Hepatocyte (in vitro differentiated cells): ENCODE results near the gene ZNF438. TPM values are rescaled to one million over a fixed set of nuclear protein-coding genes. Genes with fewer than 3 reads are reported as not detected.
"Not testable (repeated sequence)": the region's sequence is repeated elsewhere in the genome, so short reads cannot be mapped to it uniquely, and the experiment has no call there.

Source experiments
- DNase-seq: peaks from one replicate; pipeline ENCODE4 v3.0.0-alpha.2; 2016; ENCODE audit warnings: low spot score
- H2AFZ ChIP-seq: fragments of 200-600 bp; sonication (generic); 2 replicates; pipeline ENCODE4 v1.6.0; 2016; ENCODE audit warnings: antibody characterized with exemption, mild to moderate bottlenecking
- H3K27ac ChIP-seq: fragments of 200-600 bp; sonication (generic); 2 replicates; pipeline ENCODE4 v1.5.1; 2016; ENCODE audit warnings: mild to moderate bottlenecking
- H3K27me3 ChIP-seq: fragments of 200-600 bp; sonication (generic); 2 replicates; pipeline ENCODE4 v1.6.1; 2016
- H3K36me3 ChIP-seq: fragments of 200-600 bp; sonication (generic); replicated peaks from 2 replicates; pipeline ENCODE4 v1.5.1; 2016; ENCODE audit warnings: low read depth; ENCODE audit not compliant: insufficient read depth
- H3K4me1 ChIP-seq: fragments of 200-600 bp; sonication (generic); 2 replicates; pipeline ENCODE4 v1.5.1; 2016; ENCODE audit warnings: mild to moderate bottlenecking, moderate library complexity; ENCODE audit not compliant: insufficient read depth
- H3K4me2 ChIP-seq: fragments of 200-600 bp; sonication (generic); 2 replicates; pipeline ENCODE4 v1.6.0; 2016
- H3K4me3 ChIP-seq: fragments of 200-600 bp; sonication (generic); 2 replicates; pipeline ENCODE4 v1.5.1; 2016; ENCODE audit warnings: mild to moderate bottlenecking
- H3K79me2 ChIP-seq: fragments of 200-600 bp; sonication (generic); 2 replicates; pipeline ENCODE4 v1.6.0; 2017; ENCODE audit warnings: mild to moderate bottlenecking
- H3K9me2 ChIP-seq: fragments of 200-600 bp; sonication (generic); replicated peaks from 2 replicates; pipeline ENCODE4 v1.6.0; 2017; ENCODE audit warnings: mild to moderate bottlenecking; ENCODE audit not compliant: insufficient read depth
- H3K9me3 ChIP-seq: fragments of 200-600 bp; sonication (generic); 2 replicates; pipeline ENCODE4 v1.5.1; 2016; ENCODE audit warnings: low read depth, mild to moderate bottlenecking
- H4K20me1 ChIP-seq: fragments of 200-600 bp; sonication (generic); 2 replicates; pipeline ENCODE4 v1.6.0; 2016; ENCODE audit warnings: mild to moderate bottlenecking; ENCODE audit not compliant: insufficient read depth, poor library complexity, severe bottlenecking
- CTCF ChIP-seq: fragments of 200-600 bp; sonication (generic); IDR thresholded peaks from 2 replicates; pipeline ENCODE4 v1.5.1; 2016; ENCODE audit warnings: antibody characterized with exemption, mild to moderate bottlenecking; ENCODE audit not compliant: poor library complexity
- EZH2 ChIP-seq: fragments of 200-600 bp; sonication (generic); IDR thresholded peaks from 2 replicates; pipeline ENCODE4 v1.6.1; 2016; ENCODE audit warnings: antibody characterized with exemption, mild to moderate bottlenecking, borderline replicate concordance
- EZH2phosphoT487 ChIP-seq: fragments of 200-600 bp; sonication (generic); IDR thresholded peaks from one replicate; pipeline ENCODE4 v1.6.1; 2018; ENCODE audit warnings: antibody characterized with exemption, mild to moderate bottlenecking, low read depth, moderate library complexity; ENCODE audit not compliant: unreplicated experiment, severe bottlenecking
- WGBS: methylation state at CpG from one replicate; pipeline ENCODE4 v1.1.6; 2016; ENCODE audit warnings: low lambda C conversion rate; ENCODE audit errors: missing lambda C conversion rate; 5-methylcytosine and 5-hydroxymethylcytosine counted together
- polyA plus RNA-seq: library from polyadenylated mRNA; unstranded; fragments of >200 nt; fragmentation: Nextera tagmentation; extraction: Ambion mirVana; gene quantifications from 2 replicates; pipeline ENCODE4 v1.2.1, GENCODE V29; 2016
- total RNA-seq: library from RNA; depleted of rRNA; stranded (reverse); fragments of >200 nt; gene quantifications from 2 replicates; pipeline ENCODE4 v1.2.3, GENCODE V29; 2014

Gene ZNF438
- total and polyA plus RNA-seq, 2 experiments from 2014 or later = 2.3 to 5.0 TPM

GRCh38 chr10:31031205-31031557 lies 484 bp downstream of the ZNF438 start:
- no peaks in the 10 kb centered on the region for H3K9me3 ChIP-seq
- no peaks in the 10 kb centered on the region for H3K27me3 ChIP-seq
- DNase-seq = no peak
- peak overlapping the region; percentile 91 for H3K4me2 ChIP-seq
- TF ChIP-seq EZH2phosphoT487 = no peak
- no peak for TF ChIP-seq EZH2
- no peak for TF ChIP-seq CTCF
- peak overlapping the region; percentile 47 for H2AFZ ChIP-seq
- peaks cover 20% of the 10 kb centered on the region for H3K4me1 ChIP-seq
- 26% methylated on average over 4 of the region's 5 CpGs for WGBS
- no peaks in the 10 kb centered on the region for H3K9me2 ChIP-seq
- no peaks in the 10 kb centered on the region for H3K36me3 ChIP-seq
- peaks cover 10% of the 10 kb centered on the region for H3K79me2 ChIP-seq
- peak overlapping the region; percentile 99 for H3K27ac ChIP-seq
- H3K4me3 ChIP-seq = peak overlapping the region; percentile 50
- H4K20me1 ChIP-seq = no peaks in the 10 kb centered on the region

- 88% methylated on average over 8 of the region's 8 CpGs for WGBS
- Histone ChIP-seq H3K27ac (peak overlapping the region; percentile 99), H4K20me1 (no peaks in the 10 kb centered on the region), H2AFZ (peak overlapping the region; percentile 47), H3K4me3 (peak overlapping the region; percentile 50), H3K4me1 (peaks cover 20% of the 10 kb centered on the region), H3K79me2 (peaks cover 10% of the 10 kb centered on the region), H3K9me2 (no peaks in the 10 kb centered on the region), H3K36me3 (no peaks in the 10 kb centered on the region), H3K4me2 (peak overlapping the region; percentile 91), H3K9me3 (no peaks in the 10 kb centered on the region), H3K27me3 (no peaks in the 10 kb centered on the region)
- no peak for DNase-seq
- TF ChIP-seq EZH2phosphoT487 (no peak), EZH2 (no peak), CTCF (no peak)
Measured at GRCh38 chr10:31030800-31031199, 865 bp downstream of the ZNF438 start.

GRCh38 chr10:31030260-31030659 lies 1.4 kb downstream of the ZNF438 start:
- H3K36me3 ChIP-seq = no peaks in the 10 kb centered on the region
- peak overlapping the region; percentile 91 for H3K4me2 ChIP-seq
- peaks cover 13% of the 10 kb centered on the region for H3K79me2 ChIP-seq
- peak overlapping the region; percentile 99 for H3K27ac ChIP-seq
- H3K9me3 ChIP-seq = no peaks in the 10 kb centered on the region
- H3K4me1 ChIP-seq = peaks cover 20% of the 10 kb centered on the region
- 54% methylated on average over 8 of the region's 8 CpGs for WGBS
- H3K9me2 ChIP-seq = no peaks in the 10 kb centered on the region
- peak; percentile 24 for DNase-seq
- H3K27me3 ChIP-seq = no peaks in the 10 kb centered on the region
- no peak overlapping the region for H3K4me3 ChIP-seq
- no peaks in the 10 kb centered on the region for H4K20me1 ChIP-seq
- H2AFZ ChIP-seq = no peak overlapping the region
- TF ChIP-seq EZH2 (no peak), CTCF (no peak)

GRCh38 chr10:31028081-31028480 lies 3.6 kb downstream of the ZNF438 start:
- H3K4me1 ChIP-seq = peaks cover 16% of the 10 kb centered on the region
- H3K9me2 ChIP-seq = no peaks in the 10 kb centered on the region
- 89% methylated on average over 2 of the region's 2 CpGs for WGBS
- H3K27ac ChIP-seq = no peak overlapping the region
- H3K9me3 ChIP-seq = no peaks in the 10 kb centered on the region
- no peaks in the 10 kb centered on the region for H3K36me3 ChIP-seq
- no peak overlapping the region for H3K4me2 ChIP-seq
- DNase-seq = no peak
- no peaks in the 10 kb centered on the region for H3K27me3 ChIP-seq
- H2AFZ ChIP-seq = no peak overlapping the region
- H4K20me1 ChIP-seq = no peaks in the 10 kb centered on the region
- no peak overlapping the region for H3K4me3 ChIP-seq
- peaks cover 16% of the 10 kb centered on the region for H3K79me2 ChIP-seq
- TF ChIP-seq EZH2 (no peak), CTCF (no peak), EZH2phosphoT487 (no peak)

- DNase-seq, H3K27ac ChIP-seq, H3K9me3 ChIP-seq, H4K20me1 ChIP-seq, H3K36me3 ChIP-seq, H3K4me3 ChIP-seq, H2AFZ ChIP-seq, H3K4me2 ChIP-seq, H3K9me2 ChIP-seq, H3K27me3 ChIP-seq: not testable (repeated sequence)
- Histone ChIP-seq H3K79me2 (peaks cover 29% of the 10 kb centered on the region), H3K4me1 (peaks cover 13% of the 10 kb centered on the region)
- 100% methylated on average over 1 of the region's 1 CpG for WGBS
Measured at GRCh38 chr10:31026279-31026678, 5.4 kb downstream of the ZNF438 start.
